ENCODE measurements around the gene SPRR1B. TPM values are rescaled to one million over a fixed set of nuclear protein-coding genes. Genes with fewer than 3 reads are reported as not detected.
"Not testable (repeated sequence)": the region's sequence is repeated elsewhere in the genome, so short reads cannot be mapped to it uniquely, and the experiment has no call there.

SPRR1B gene
- total RNA-seq, 3 donors from 2014 or later (not counting 1 experiment from before 2014, with no cell fraction given): not detected

DNA sequence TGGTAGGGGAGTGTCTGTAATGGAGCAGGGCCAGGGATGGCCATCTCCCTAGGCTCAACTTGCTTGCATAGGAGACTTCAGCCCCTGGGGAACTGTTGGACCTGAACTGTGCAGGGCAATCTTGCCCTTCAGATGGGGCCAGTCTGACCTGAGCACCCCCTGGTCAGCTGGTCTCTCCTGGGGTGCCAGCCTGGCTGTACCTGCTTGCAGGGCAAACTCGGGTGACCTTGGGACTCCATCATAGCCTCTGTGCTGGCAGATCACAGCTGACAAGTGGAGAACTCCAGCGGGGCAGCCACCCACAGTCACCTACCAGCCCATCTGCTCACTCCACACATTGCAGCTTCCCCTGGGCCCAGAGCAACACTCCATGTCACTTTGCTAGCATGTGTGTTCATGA lies 18.2 kb downstream of the SPRR1B start:
- no peak for TF ChIP-seq CTCF (IDR thresholded peaks at IDR 0.05)
- no peak overlapping the region for H3K27ac ChIP-seq (ENCODE audit: low read length)
- no peaks in the 10 kb centered on the region for H3K36me3 ChIP-seq (ENCODE audit: control insufficient read depth, insufficient read depth, low read length)
- Mint-ChIP-seq H3K27ac (no peak overlapping the region), H3K9me3 (no peaks in the 10 kb centered on the region), H3K4me3 (no peak overlapping the region), H3K4me1 (no peaks in the 10 kb centered on the region), H3K27me3 (ENCODE audit: low read depth in 2 of 2) (peaks cover 18 to 63% of the 10 kb centered on the region in 2 donors), H3K36me3 (no peaks in the 10 kb centered on the region)
- no peaks in the 10 kb centered on the region for H3K27me3 ChIP-seq (ENCODE audit: control insufficient read depth, insufficient read depth, low read length)
- DNase-seq (no peak), ATAC-seq (peak in 1 of 3 donors; percentile 32)
- no peaks in the 10 kb centered on the region for H3K4me1 ChIP-seq (ENCODE audit: control insufficient read depth, insufficient read depth, low read length)
- 96% methylated on average over 2 of the region's 2 CpGs for WGBS (ENCODE audit: insufficient coverage)
- no peak overlapping the region for H3K4me3 ChIP-seq (ENCODE audit: low read length)
- intact Hi-C loops (cut with micrococcal nuclease): no loop called here
- H3K9me3 ChIP-seq (ENCODE audit: control insufficient read depth, insufficient read depth, low read length): no peaks in the 10 kb centered on the region

DNA sequence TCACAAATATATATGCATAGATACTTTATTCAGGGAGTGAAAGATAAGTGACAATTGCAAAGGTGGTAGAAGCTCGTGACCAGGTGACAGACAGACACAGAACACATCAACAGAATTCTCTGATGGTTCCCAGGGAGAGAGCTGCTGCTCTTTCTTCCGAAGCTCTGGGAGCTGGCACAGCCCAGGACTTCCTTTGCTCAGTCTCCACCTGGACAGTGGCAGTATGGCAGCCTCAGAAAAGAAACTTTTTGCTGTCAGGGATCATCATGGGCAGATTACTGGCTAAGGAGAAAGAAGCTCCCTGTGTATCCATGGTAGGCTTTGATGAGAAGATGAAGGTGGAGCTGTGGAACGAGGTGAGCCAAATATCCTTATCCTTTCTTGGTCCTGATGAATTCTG lies 25.1 kb downstream of the SPRR1B start:
- H3K36me3 ChIP-seq (ENCODE audit: control insufficient read depth, insufficient read depth, low read length); intact Hi-C loops (cut with micrococcal nuclease); H3K27ac ChIP-seq (ENCODE audit: low read length); H3K9me3 ChIP-seq (ENCODE audit: control insufficient read depth, insufficient read depth, low read length); H3K4me1 Mint-ChIP-seq; H3K27ac Mint-ChIP-seq; H3K27me3 ChIP-seq (ENCODE audit: control insufficient read depth, insufficient read depth, low read length); H3K4me1 ChIP-seq (ENCODE audit: control insufficient read depth, insufficient read depth, low read length); H3K4me3 Mint-ChIP-seq; H3K4me3 ChIP-seq (ENCODE audit: low read length); H3K9me3 Mint-ChIP-seq; DNase-seq; H3K36me3 Mint-ChIP-seq; ATAC-seq: not testable (repeated sequence)
- peaks cover 15 to 65% of the 10 kb centered on the region in 2 donors for H3K27me3 Mint-ChIP-seq (ENCODE audit: low read depth in 2 of 2)
- WGBS (ENCODE audit: insufficient coverage): 60% methylated on average over 3 of the region's 3 CpGs

DNA sequence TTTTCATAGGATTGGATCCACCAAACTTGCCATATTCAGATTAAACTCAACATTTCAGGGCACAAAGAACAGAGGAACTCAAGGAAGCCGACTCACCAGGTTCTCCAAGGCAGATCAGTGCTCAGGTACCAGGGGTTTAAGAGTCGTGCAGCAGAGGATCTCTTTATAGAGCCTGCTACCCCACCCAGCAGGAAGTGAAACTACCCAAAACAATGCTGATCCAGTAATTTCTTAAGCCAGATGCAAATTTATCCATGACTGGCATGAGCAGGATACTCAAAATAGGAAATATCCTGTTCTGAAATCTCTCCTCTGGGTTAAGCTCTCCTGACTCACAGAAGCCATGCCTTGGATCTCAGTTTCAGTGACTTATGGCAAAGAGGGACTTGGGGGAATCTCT lies 26.4 kb downstream of the SPRR1B start, which contains the start of gene SPRR2A:
Gene SPRR2A (minus strand): TSS at position 138 of the 400 bp plus-strand sequence. CDS start 777 bp downstream, outside the sequence.
- intact Hi-C loops (cut with micrococcal nuclease): no loop called here

DNA sequence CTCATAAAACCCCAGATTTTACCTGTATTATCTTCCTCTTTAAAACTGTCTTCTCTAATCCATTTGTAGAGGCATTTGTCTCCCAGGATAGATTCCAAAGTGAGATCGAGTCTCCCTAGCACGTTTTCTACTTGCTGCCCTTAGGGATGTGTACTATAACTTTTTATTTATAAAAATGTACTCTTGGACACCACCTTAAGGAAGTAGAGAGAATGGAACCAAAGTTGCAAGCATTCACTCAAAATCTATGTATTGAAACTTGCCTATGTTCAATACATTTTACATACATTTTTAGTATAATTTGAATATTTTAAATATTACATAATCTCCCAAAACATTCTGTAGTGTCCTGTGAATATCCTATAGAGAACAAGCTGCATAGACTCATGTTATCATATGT lies 27.2 kb downstream of the SPRR1B start:
- Histone ChIP-seq H3K27me3 (ENCODE audit: control insufficient read depth, insufficient read depth, low read length) (no peaks in the 10 kb centered on the region), H3K36me3 (ENCODE audit: control insufficient read depth, insufficient read depth, low read length) (no peaks in the 10 kb centered on the region), H3K27ac (ENCODE audit: low read length) (no peak overlapping the region), H3K4me1 (ENCODE audit: control insufficient read depth, insufficient read depth, low read length) (no peaks in the 10 kb centered on the region), H3K9me3 (ENCODE audit: control insufficient read depth, insufficient read depth, low read length) (no peaks in the 10 kb centered on the region), H3K4me3 (ENCODE audit: low read length) (no peak overlapping the region)
- Mint-ChIP-seq H3K4me3 (no peak overlapping the region), H3K27ac (no peak overlapping the region), H3K9me3 (no peaks in the 10 kb centered on the region), H3K27me3 (ENCODE audit: low read depth in 2 of 2) (peaks cover 14 to 53% of the 10 kb centered on the region in 2 donors), H3K36me3 (no peaks in the 10 kb centered on the region), H3K4me1 (no peaks in the 10 kb centered on the region)
- no CpG with 5 or more reads among the region's 2 CpGs for WGBS (ENCODE audit: insufficient coverage)
- no peak for TF ChIP-seq CTCF (IDR thresholded peaks at IDR 0.05)
- DNase-seq (no peak), ATAC-seq (no peak)
- intact Hi-C loops (cut with micrococcal nuclease): no loop called here

More for the DNA sequence above, 26.4 kb downstream of the SPRR1B start, which contains the start of gene SPRR2A:
- H3K27ac ChIP-seq (ENCODE audit: low read length): no peak within 1 kb of the TSS
- WGBS (ENCODE audit: insufficient coverage): 59% methylated on average over 2 of the region's 2 CpGs
- Mint-ChIP-seq H3K4me1 (no peaks in the 10 kb centered on the region), H3K27me3 (ENCODE audit: low read depth in 2 of 2) (peaks cover 14 to 60% of the 10 kb centered on the region in 2 donors), H3K4me3 (no peak within 1 kb of the TSS), H3K36me3 (no peaks in the 10 kb centered on the region), H3K9me3 (no peaks in the 10 kb centered on the region), H3K27ac (no peak within 1 kb of the TSS)
- no peaks in the 10 kb centered on the region for H3K27me3 ChIP-seq (ENCODE audit: control insufficient read depth, insufficient read depth, low read length)
- no peaks in the 10 kb centered on the region for H3K36me3 ChIP-seq (ENCODE audit: control insufficient read depth, insufficient read depth, low read length)
- H3K4me1 ChIP-seq (ENCODE audit: control insufficient read depth, insufficient read depth, low read length): no peaks in the 10 kb centered on the region
- H3K4me3 ChIP-seq (ENCODE audit: low read length): no peak within 1 kb of the TSS
- H3K9me3 ChIP-seq (ENCODE audit: control insufficient read depth, insufficient read depth, low read length): no peaks in the 10 kb centered on the region
- ATAC-seq (no peak), DNase-seq (no peak)
- no peak for TF ChIP-seq CTCF (IDR thresholded peaks at IDR 0.05)
